ENCODE measurements around the gene GPR156.

DNA sequence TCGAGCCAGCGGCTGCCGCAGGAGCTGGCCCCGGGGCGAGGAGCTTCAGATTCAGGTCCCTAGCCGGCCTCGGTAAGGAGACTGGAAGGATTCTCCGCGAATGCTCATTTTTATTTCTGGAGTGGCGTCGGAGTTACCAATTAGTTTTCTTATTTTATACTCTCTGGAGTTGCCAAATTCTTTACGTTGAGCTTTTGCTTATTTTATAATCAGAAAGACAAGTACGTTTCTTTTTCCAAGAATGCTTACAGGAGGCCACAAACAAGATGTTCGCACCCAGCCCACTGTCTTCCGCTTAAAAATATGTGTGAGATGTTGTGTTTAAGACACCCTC is 453 bp upstream of the GPR156 start:
- no peak for TF ChIP-seq CTCF (IDR thresholded peaks at IDR 0.05; ENCODE audit: extremely low read depth in 1 of 2, insufficient read depth in 1 of 2, low read depth in 1 of 2, low read length in 2 of 2)
- no peak for TF ChIP-seq POLR2A (IDR thresholded peaks at IDR 0.05; ENCODE audit: low read depth, low read length)
- no peak for TF ChIP-seq JUN (IDR thresholded peaks at IDR 0.05; ENCODE audit: borderline replicate concordance, insufficient read depth, insufficient read length, low read depth)
- no peak for TF ChIP-seq POLR2AphosphoS5 (IDR thresholded peaks at IDR 0.05; ENCODE audit: insufficient read depth, low read depth, low read length)

All from endothelial cell of umbilical vein (primary cell).